K562 (cell line): ENCODE results near the gene LPXN. TPM values are rescaled to one million over a fixed set of nuclear protein-coding genes. Genes with fewer than 3 reads are reported as not detected.

Experiments
- DACH1 ChIP-seq: fragments of 450-650 bp; IDR thresholded peaks from 2 replicates; pipeline ENCODE4 v1.6.1; 2018; ENCODE audit not compliant: partially characterized antibody
- FOXP1 ChIP-seq: sonication (generic); formaldehyde crosslinking; IDR thresholded peaks from 2 replicates; pipeline ENCODE4 v1.8.0; 2022; ENCODE audit warnings: mild to moderate bottlenecking, missing genetic modification reagents
- FUS ChIP-seq: fragments of 200-400 bp; formaldehyde crosslinking; optimal IDR thresholded peaks from 2 replicates; pipeline ENCODE3; 2017; ENCODE audit warnings: low read depth, low read length
- HIVEP1 ChIP-seq: fragments of 250-450 bp; sonication (Bioruptor Pico); IDR thresholded peaks from 2 replicates; pipeline ENCODE4 v1.4.0; 2020; ENCODE audit warnings: mild to moderate bottlenecking
- HMG20A ChIP-seq: fragments of 450-650 bp; formaldehyde crosslinking; conservative IDR thresholded peaks from 2 replicates; pipeline ENCODE4 v1.4.0; 2020; ENCODE audit warnings: mild to moderate bottlenecking, mixed read lengths
- HOXB6 ChIP-seq: fragments of 250-450 bp; sonication (Bioruptor Pico); IDR thresholded peaks from 2 replicates; pipeline ENCODE4 v1.5.1; 2022; ENCODE audit warnings: mild to moderate bottlenecking, borderline replicate concordance
- NBN ChIP-seq: fragments of 450-650 bp; IDR thresholded peaks from 2 replicates; pipeline ENCODE4 v1.6.1; 2016; ENCODE audit warnings: low read depth, mild to moderate bottlenecking
- RBM25 ChIP-seq: fragments of 200-400 bp; formaldehyde crosslinking; IDR thresholded peaks from 2 replicates; pipeline ENCODE4 v1.6.1; 2018; ENCODE audit warnings: low read length, low read depth, moderate library complexity; ENCODE audit not compliant: severe bottlenecking
- ZBTB33 ChIP-seq: sonication (generic); formaldehyde crosslinking; IDR thresholded peaks from 2 replicates; pipeline ENCODE4 v1.8.1; 2023; ENCODE audit warnings: mild to moderate bottlenecking, missing genetic modification reagents
- ZNF445 ChIP-seq: fragments of 250-450 bp; sonication (Bioruptor Pico); IDR thresholded peaks from 2 replicates; pipeline ENCODE4 v1.4.0; 2020; ENCODE audit warnings: low read depth, mild to moderate bottlenecking, moderate library complexity
- ZNF592 ChIP-seq: fragments of 450-650 bp; IDR thresholded peaks from 2 replicates; pipeline ENCODE4 v1.6.1; 2017; ENCODE audit warnings: antibody characterized with exemption, mild to moderate bottlenecking
- ZNF79 ChIP-seq: fragments of 250-450 bp; sonication (Bioruptor Pico); IDR thresholded peaks from 2 replicates; pipeline ENCODE4 v1.4.0; 2020; ENCODE audit warnings: low read depth, mild to moderate bottlenecking, moderate library complexity
- polyA plus RNA-seq, 8 experiments: library from polyadenylated mRNA; depleted of rRNA in 4 of 8; stranded (reverse) in 5 of 8; unstranded in 3 of 8; fragments of >200 nt; fragmentation: Nextera tagmentation in 2 of 8; fragmentation: Illumina TruSeq in 1 of 8; extraction: Ambion mirVana in 2 of 8; extraction: Trizol in 1 of 8; gene quantifications; 2 replicates each; pipeline versions ENCODE4 v1.2.1 to v1.2.3, GENCODE V29; 2011 to 2014; ENCODE audit warnings: inconsistent platforms in 1 of 8, missing spikeins in 1 of 8
- total RNA-seq, 7 experiments: library from RNA; depleted of rRNA in 6 of 7; stranded (reverse); fragments of >200 nt in 6 of 7; fragmentation: Illumina TruSeq in 2 of 7; extraction: Trizol in 2 of 7; gene quantifications; 2 replicates each; pipeline versions ENCODE4 v1.2.1 to v1.2.3, GENCODE V29; 2011 to 2021; ENCODE audit warnings: low replicate concordance in 1 of 7
- TF ChIP-seq, protein P1 (sequence below): sonication (generic); formaldehyde crosslinking; IDR thresholded peaks from 2 replicates; pipeline ENCODE4 v1.8.0; 2023; ENCODE audit warnings: mild to moderate bottlenecking, missing genetic modification reagents
- TF ChIP-seq, protein P2 (sequence below): fragments of 450-650 bp; formaldehyde crosslinking; IDR thresholded peaks from 2 replicates; pipeline ENCODE4 v1.4.0; 2020; ENCODE audit warnings: mild to moderate bottlenecking, moderate library complexity

LPXN gene
- total and polyA plus RNA-seq, 9 of the 15 experiments (the other 6 are each of a cell fraction or from before 2014, with no cell fraction given), result 0.73 to 3.1 (median 2.0) TPM

DNA sequence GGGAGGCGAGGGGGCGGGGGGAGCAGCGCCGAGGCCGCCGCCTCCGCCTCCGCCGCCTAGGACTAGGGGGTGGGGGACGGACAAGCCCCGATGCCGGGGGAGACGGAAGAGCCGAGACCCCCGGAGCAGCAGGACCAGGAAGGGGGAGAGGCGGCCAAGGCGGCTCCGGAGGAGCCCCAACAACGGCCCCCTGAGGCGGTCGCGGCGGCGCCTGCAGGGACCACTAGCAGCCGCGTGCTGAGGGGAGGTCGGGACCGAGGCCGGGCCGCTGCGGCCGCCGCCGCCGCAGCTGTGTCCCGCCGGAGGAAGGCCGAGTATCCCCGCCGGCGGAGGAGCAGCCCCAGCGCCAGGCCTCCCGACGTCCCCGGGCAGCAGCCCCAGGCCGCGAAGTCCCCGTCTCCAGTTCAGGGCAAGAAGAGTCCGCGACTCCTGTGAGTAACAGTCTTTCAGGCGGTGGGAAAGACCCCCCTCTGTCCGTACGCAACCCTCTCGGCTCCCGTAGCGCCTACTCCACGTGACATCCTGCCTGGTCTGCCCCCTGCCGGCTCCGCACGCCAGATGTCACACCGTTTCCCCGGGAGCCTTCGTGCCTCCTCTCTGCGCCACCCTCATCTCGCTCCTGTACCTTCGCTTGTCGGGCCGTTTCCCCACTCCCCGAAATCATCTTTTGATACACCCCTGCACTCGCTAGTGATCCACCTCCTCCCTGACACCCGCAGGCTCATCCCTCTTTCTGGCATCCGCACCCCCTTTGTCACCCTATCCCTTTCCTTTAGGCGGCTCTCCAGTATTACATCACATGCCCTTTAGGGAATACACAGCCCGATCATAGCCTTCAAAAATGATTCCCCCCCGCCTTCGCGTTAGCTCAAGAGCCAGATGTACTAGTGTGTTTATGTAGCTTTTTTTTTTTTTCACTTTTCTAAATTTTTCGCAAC, 3.8 kb upstream of the LPXN start (continued):
- TF ChIP-seq ZNF592 (peak; percentile 71), ZBTB33 (CRISPR knock-in tag) (peak; percentile 50; the same call in 1 of the 2 replicates), RBM25 (no peak), ZNF79 (no peak), HOXB6 (CRISPR knock-in tag) (no peak), DACH1 (no peak), HMG20A (no peak), FOXP1 (CRISPR knock-in tag) (peak; percentile 51; the same call in 1 of the 2 replicates), FUS (peak; percentile 42), HIVEP1 (CRISPR knock-in tag) (no peak), NBN (peak; percentile 94), ZNF445 (CRISPR knock-in tag) (no peak)
- TF ChIP-seq, protein P1, sequence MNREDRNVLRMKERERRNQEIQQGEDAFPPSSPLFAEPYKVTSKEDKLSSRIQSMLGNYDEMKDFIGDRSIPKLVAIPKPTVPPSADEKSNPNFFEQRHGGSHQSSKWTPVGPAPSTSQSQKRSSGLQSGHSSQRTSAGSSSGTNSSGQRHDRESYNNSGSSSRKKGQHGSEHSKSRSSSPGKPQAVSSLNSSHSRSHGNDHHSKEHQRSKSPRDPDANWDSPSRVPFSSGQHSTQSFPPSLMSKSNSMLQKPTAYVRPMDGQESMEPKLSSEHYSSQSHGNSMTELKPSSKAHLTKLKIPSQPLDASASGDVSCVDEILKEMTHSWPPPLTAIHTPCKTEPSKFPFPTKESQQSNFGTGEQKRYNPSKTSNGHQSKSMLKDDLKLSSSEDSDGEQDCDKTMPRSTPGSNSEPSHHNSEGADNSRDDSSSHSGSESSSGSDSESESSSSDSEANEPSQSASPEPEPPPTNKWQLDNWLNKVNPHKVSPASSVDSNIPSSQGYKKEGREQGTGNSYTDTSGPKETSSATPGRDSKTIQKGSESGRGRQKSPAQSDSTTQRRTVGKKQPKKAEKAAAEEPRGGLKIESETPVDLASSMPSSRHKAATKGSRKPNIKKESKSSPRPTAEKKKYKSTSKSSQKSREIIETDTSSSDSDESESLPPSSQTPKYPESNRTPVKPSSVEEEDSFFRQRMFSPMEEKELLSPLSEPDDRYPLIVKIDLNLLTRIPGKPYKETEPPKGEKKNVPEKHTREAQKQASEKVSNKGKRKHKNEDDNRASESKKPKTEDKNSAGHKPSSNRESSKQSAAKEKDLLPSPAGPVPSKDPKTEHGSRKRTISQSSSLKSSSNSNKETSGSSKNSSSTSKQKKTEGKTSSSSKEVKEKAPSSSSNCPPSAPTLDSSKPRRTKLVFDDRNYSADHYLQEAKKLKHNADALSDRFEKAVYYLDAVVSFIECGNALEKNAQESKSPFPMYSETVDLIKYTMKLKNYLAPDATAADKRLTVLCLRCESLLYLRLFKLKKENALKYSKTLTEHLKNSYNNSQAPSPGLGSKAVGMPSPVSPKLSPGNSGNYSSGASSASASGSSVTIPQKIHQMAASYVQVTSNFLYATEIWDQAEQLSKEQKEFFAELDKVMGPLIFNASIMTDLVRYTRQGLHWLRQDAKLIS (CRISPR knock-in tag), result peak; percentile 92
- TF ChIP-seq, protein P2, sequence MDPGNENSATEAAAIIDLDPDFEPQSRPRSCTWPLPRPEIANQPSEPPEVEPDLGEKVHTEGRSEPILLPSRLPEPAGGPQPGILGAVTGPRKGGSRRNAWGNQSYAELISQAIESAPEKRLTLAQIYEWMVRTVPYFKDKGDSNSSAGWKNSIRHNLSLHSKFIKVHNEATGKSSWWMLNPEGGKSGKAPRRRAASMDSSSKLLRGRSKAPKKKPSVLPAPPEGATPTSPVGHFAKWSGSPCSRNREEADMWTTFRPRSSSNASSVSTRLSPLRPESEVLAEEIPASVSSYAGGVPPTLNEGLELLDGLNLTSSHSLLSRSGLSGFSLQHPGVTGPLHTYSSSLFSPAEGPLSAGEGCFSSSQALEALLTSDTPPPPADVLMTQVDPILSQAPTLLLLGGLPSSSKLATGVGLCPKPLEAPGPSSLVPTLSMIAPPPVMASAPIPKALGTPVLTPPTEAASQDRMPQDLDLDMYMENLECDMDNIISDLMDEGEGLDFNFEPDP (CRISPR knock-in tag), result no peak
